ENCODE results near the gene SLC9A9. TPM values are rescaled to one million over a fixed set of nuclear protein-coding genes. Genes with fewer than 3 reads are reported as not detected.

SLC9A9 gene
- total RNA-seq, 4 donors from 2014 or later: 15.1 to 41.1 (median 20.7) TPM

- TF ChIP-seq CTCF (IDR thresholded peaks at IDR 0.05; ENCODE audit: low read depth): no peak
Observed at GRCh38 chr3:143633816-143634215, 214.5 kb downstream of the SLC9A9 start.

- TF ChIP-seq CTCF (IDR thresholded peaks at IDR 0.05; ENCODE audit: low read depth): no peak
Observed at GRCh38 chr3:143629726-143630125, 218.5 kb downstream of the SLC9A9 start.

GRCh38 chr3:143628971-143629370, 219.3 kb downstream of the SLC9A9 start:
- no peak for TF ChIP-seq CTCF (IDR thresholded peaks at IDR 0.05; ENCODE audit: low read depth)

- no peak for TF ChIP-seq CTCF (IDR thresholded peaks at IDR 0.05; ENCODE audit: low read depth)
Observed at GRCh38 chr3:143627336-143627735, 220.9 kb downstream of the SLC9A9 start.

- no peak for TF ChIP-seq CTCF (IDR thresholded peaks at IDR 0.05; ENCODE audit: low read depth)
Observed at GRCh38 chr3:143619231-143619630, 229.0 kb downstream of the SLC9A9 start.

- no peak for TF ChIP-seq CTCF (IDR thresholded peaks at IDR 0.05; ENCODE audit: low read depth)
Observed at GRCh38 chr3:143617050-143617449, 231.2 kb downstream of the SLC9A9 start.

- no peak for TF ChIP-seq CTCF (IDR thresholded peaks at IDR 0.05; ENCODE audit: low read depth)
Observed at GRCh38 chr3:143613226-143613625, 235.0 kb downstream of the SLC9A9 start.
